K562 (cell line): ENCODE data around the gene SLC3A2. TPM values are rescaled to one million over a fixed set of nuclear protein-coding genes. Genes with fewer than 3 reads are reported as not detected.

Experiments
- EP300 ChIP-seq: IDR thresholded peaks from 2 replicates; pipeline ENCODE4 v1.6.1; 2012; ENCODE audit warnings: low read length, improper control_type of control experiment
- FOXJ2 ChIP-seq: fragments of 200-800 bp; sonication (Bioruptor generic); IDR thresholded peaks from 2 replicates; pipeline ENCODE4 v1.6.1; 2016; ENCODE audit warnings: missing genetic modification characterization, missing compliant biosample characterization
- FOXP1 ChIP-seq: sonication (generic); formaldehyde crosslinking; IDR thresholded peaks from 2 replicates; pipeline ENCODE4 v1.8.0; 2022; ENCODE audit warnings: mild to moderate bottlenecking, missing genetic modification reagents
- ILF3 ChIP-seq: fragments of 450-650 bp; IDR thresholded peaks from 2 replicates; pipeline ENCODE4 v1.6.1; 2018; ENCODE audit warnings: antibody characterized with exemption, mild to moderate bottlenecking, moderate library complexity, borderline replicate concordance
- JUND ChIP-seq, 2 experiments: IDR thresholded peaks; 2 replicates in 1 of 2; 3 replicates in 1 of 2; pipeline ENCODE4 v1.6.1; 2011; ENCODE audit warnings: borderline replicate concordance in 2 of 2, low read depth in 2 of 2, low read length in 2 of 2, improper control_type of control experiment in 1 of 2, missing biosample characterization in 1 of 2, missing genetic modification characterization in 1 of 2, missing genetic modification reagents in 1 of 2
- KLF13 ChIP-seq: fragments of 450-650 bp; IDR thresholded peaks from 2 replicates; pipeline ENCODE4 v1.6.1; 2016; ENCODE audit warnings: missing genetic modification characterization, low read depth, mild to moderate bottlenecking, missing compliant biosample characterization, moderate library complexity, borderline replicate concordance
- NR2C1 ChIP-seq, 2 experiments: fragments of 450-650 bp; IDR thresholded peaks; 2 replicates each; pipeline ENCODE4 v1.6.1; 2017; ENCODE audit warnings: mild to moderate bottlenecking in 2 of 2, antibody characterized with exemption in 1 of 2, inconsistent platforms in 1 of 2, missing compliant biosample characterization in 1 of 2, missing genetic modification characterization in 1 of 2
- RCOR1 ChIP-seq, 2 experiments: IDR thresholded peaks; 2 replicates each; pipeline ENCODE4 v1.6.1; 2012; ENCODE audit warnings: low read depth in 2 of 2, low read length in 2 of 2, borderline replicate concordance in 1 of 2, improper control_type of control experiment in 1 of 2
- SIN3A ChIP-seq, 2 experiments: fragments of 150-350 bp in 1 of 2; IDR thresholded peaks; 2 replicates each; pipeline ENCODE4 v1.6.1; 2011 to 2016; ENCODE audit warnings: borderline replicate concordance in 2 of 2, low read depth in 2 of 2, low read length in 2 of 2, mild to moderate bottlenecking in 2 of 2, moderate library complexity in 2 of 2; ENCODE audit not compliant: control insufficient read depth in 1 of 2
- TCF3 ChIP-seq: sonication (generic); formaldehyde crosslinking; IDR thresholded peaks from 2 replicates; pipeline ENCODE4 v1.4.0; 2020; ENCODE audit warnings: mild to moderate bottlenecking, missing genetic modification reagents
- TEAD4 ChIP-seq, 2 experiments: sonication (generic) in 1 of 2; formaldehyde crosslinking in 1 of 2; IDR thresholded peaks; 2 replicates each; pipeline versions ENCODE4 v1.6.1 to v1.8.0; 2012 to 2022; ENCODE audit warnings: borderline replicate concordance in 1 of 2, inconsistent platforms in 1 of 2, low read length in 1 of 2, mild to moderate bottlenecking in 1 of 2, missing genetic modification reagents in 1 of 2
- TFAP4 ChIP-seq: sonication (generic); formaldehyde crosslinking; IDR thresholded peaks from 2 replicates; pipeline ENCODE4 v1.8.0; 2022; ENCODE audit warnings: missing genetic modification reagents, mild to moderate bottlenecking, moderate library complexity, borderline replicate concordance
- THAP7 ChIP-seq: fragments of 250-450 bp; sonication (Bioruptor Pico); IDR thresholded peaks from 2 replicates; pipeline ENCODE4 v1.5.0; 2021
- ZNF318 ChIP-seq, 2 experiments: fragments of 450-650 bp; IDR thresholded peaks; 2 replicates each; pipeline ENCODE4 v1.6.1; 2016; ENCODE audit warnings: mild to moderate bottlenecking in 2 of 2, borderline replicate concordance in 1 of 2, low read depth in 1 of 2, moderate library complexity in 1 of 2
- polyA plus RNA-seq, 8 experiments: library from polyadenylated mRNA; depleted of rRNA in 4 of 8; stranded (reverse) in 5 of 8; unstranded in 3 of 8; fragments of >200 nt; fragmentation: Nextera tagmentation in 2 of 8; fragmentation: Illumina TruSeq in 1 of 8; extraction: Ambion mirVana in 2 of 8; extraction: Trizol in 1 of 8; gene quantifications; 2 replicates each; pipeline versions ENCODE4 v1.2.1 to v1.2.3, GENCODE V29; 2011 to 2014; ENCODE audit warnings: inconsistent platforms in 1 of 8, missing spikeins in 1 of 8
- total RNA-seq, 7 experiments: library from RNA; depleted of rRNA in 6 of 7; stranded (reverse); fragments of >200 nt in 6 of 7; fragmentation: Illumina TruSeq in 2 of 7; extraction: Trizol in 2 of 7; gene quantifications; 2 replicates each; pipeline versions ENCODE4 v1.2.1 to v1.2.3, GENCODE V29; 2011 to 2021; ENCODE audit warnings: low replicate concordance in 1 of 7

Gene SLC3A2
- total and polyA plus RNA-seq, 9 of the 15 experiments (the other 6 are each of a cell fraction or from before 2014, with no cell fraction given) = 20.0 to 296 (median 214) TPM

- TF ChIP-seq RCOR1 (IDR thresholded peaks at IDR 0.05; ENCODE audit: borderline replicate concordance in 1 of 2, low read depth in 2 of 2, low read length in 2 of 2) (peak in 1 of 2 experiments; percentile 63; a peak in 2 of 4 replicates), THAP7 (CRISPR knock-in tag) (no peak), SIN3A (IDR thresholded peaks at IDR 0.05; ENCODE audit: borderline replicate concordance in 2 of 2, control insufficient read depth in 1 of 2, low read depth in 2 of 2, low read length in 2 of 2) (0 out of 4 replicates have a peak, but pooled peaks of 1 of the 2 experiments have one; percentile 50), FOXP1 (CRISPR knock-in tag) (no peak), TCF3 (CRISPR knock-in tag) (peak; percentile 55), FOXJ2 (tag) (no peak), KLF13 (tag) (no peak), TEAD4 (IDR thresholded peaks at IDR 0.05; ENCODE audit: low read length) (peak; percentile 49; the same call in 1 of the 2 replicates), TEAD4 (CRISPR knock-in tag; IDR thresholded peaks at IDR 0.05; ENCODE audit: borderline replicate concordance) (no peak), JUND (IDR thresholded peaks at IDR 0.05; ENCODE audit: borderline replicate concordance, low read depth, low read length) (no peak), JUND (tag; IDR thresholded peaks at IDR 0.05; ENCODE audit: borderline replicate concordance, low read depth, low read length) (peak; percentile 40; the same call in 1 of the 3 replicates), TFAP4 (peak; percentile 98), NR2C1 (IDR thresholded peaks at IDR 0.05) (peak; percentile 74), NR2C1 (tag; IDR thresholded peaks at IDR 0.05) (peak; percentile 93), EP300 (peak; percentile 60; the same call in 1 of the 2 replicates), ZNF318 (IDR thresholded peaks at IDR 0.05; ENCODE audit: borderline replicate concordance in 1 of 2, low read depth in 1 of 2) (0 out of 4 replicates have a peak, but pooled peaks of 1 of the 2 experiments have one; percentile 31), ILF3 (no peak)
These were observed 39.4 kb downstream of the SLC3A2 start (continued) for GRCh38 chr11:62919898-62920640.
